ENCODE results near the gene GTPBP4. TPM values are rescaled to one million over a fixed set of nuclear protein-coding genes. Genes with fewer than 3 reads are reported as not detected.

The GTPBP4 gene
- total and polyA plus RNA-seq, 2 of the 8 experiments (the other 6 are each of a cell fraction or from before 2014, with no cell fraction given): 16.9 to 98.1 TPM

GRCh38 chr10:963186-963585 lies 25.0 kb upstream of the GTPBP4 start:
- Histone ChIP-seq H3K4ac (replicated peaks; ENCODE audit: insufficient read length, low read depth, low read length) (no peak overlapping the region), H3K14ac (ENCODE audit: insufficient read length) (no peak overlapping the region), H4K20me1 (replicated peaks in 1 of 2; ENCODE audit: control insufficient read depth in 1 of 2, insufficient read depth in 2 of 2, low read length in 2 of 2) (no peaks in the 10 kb centered on the region), H3K23ac (ENCODE audit: insufficient read length) (no peak overlapping the region), H3K79me1 (ENCODE audit: low read depth, low read length) (no peaks in the 10 kb centered on the region), H4K8ac (ENCODE audit: extremely low read depth, insufficient read depth, low read length) (no peak overlapping the region), H2BK20ac (ENCODE audit: low read length) (no peak overlapping the region), H3K36me3 (ENCODE audit: control insufficient read depth in 2 of 4, insufficient read depth in 4 of 4, low read length in 3 of 4) (no peaks in the 10 kb centered on the region), H2BK15ac (ENCODE audit: low read length) (no peak overlapping the region), H3K56ac (replicated peaks; ENCODE audit: insufficient read length, low read depth, low read length) (no peak overlapping the region), H2BK5ac (ENCODE audit: low read depth, low read length) (no peak overlapping the region), H3K9me3 (ENCODE audit: insufficient read depth in 2 of 2, low read depth in 1 of 2, low read length in 1 of 2) (peaks cover 0 to 2% of the 10 kb centered on the region in 2 experiments; a peak in 1 of 4 replicates), H2BK12ac (ENCODE audit: low read depth, low read length) (no peak overlapping the region), H3K79me2 (ENCODE audit: control insufficient read depth in 1 of 2, insufficient read depth in 2 of 2, low read length in 2 of 2) (no peaks in the 10 kb centered on the region), H3K27me3 (replicated peaks in 1 of 4; ENCODE audit: control insufficient read depth in 3 of 4, extremely low read depth in 1 of 4, insufficient read depth in 3 of 4, low read length in 3 of 4) (no peaks in the 10 kb centered on the region), H3K23me2 (ENCODE audit: low read depth, low read length) (no peaks in the 10 kb centered on the region; the same call in 1 of the 2 replicates), H3K4me3 (ENCODE audit: extremely low read depth in 1 of 4, insufficient read depth in 2 of 4, low read depth in 3 of 4, low read length in 4 of 4) (no peak overlapping the region), H3K4me1 (replicated peaks in 1 of 4; ENCODE audit: control insufficient read depth in 3 of 4, insufficient read depth in 4 of 4, low read length in 3 of 4) (no peaks in the 10 kb centered on the region; a peak in 1 of 7 replicates), H3K27ac (ENCODE audit: low read depth, low read length) (no peak overlapping the region), H2AK5ac (ENCODE audit: low read depth, low read length) (no peak overlapping the region), H4K5ac (ENCODE audit: insufficient read length, low read depth, low read length) (no peak overlapping the region), H3K18ac (ENCODE audit: extremely low read depth, low read length) (no peak overlapping the region), H3K9ac (replicated peaks in 1 of 4; ENCODE audit: extremely low read depth in 1 of 4, low read depth in 3 of 4, low read length in 3 of 4) (no peak overlapping the region), H2BK120ac (replicated peaks; ENCODE audit: low read depth, low read length) (no peak overlapping the region), H3K4me2 (ENCODE audit: insufficient read depth in 1 of 2, low read depth in 2 of 2, low read length in 2 of 2) (no peak overlapping the region), H4K91ac (replicated peaks; ENCODE audit: insufficient read length, low read length) (no peak overlapping the region), H2AFZ (ENCODE audit: low read length) (no peak overlapping the region)
- FAIRE-seq: no peak
- CTCF ChIA-PET (ENCODE audit: partially characterized antibody): interaction anchor here (1.0 kb wide), 1 partner anchor 25 kb away, joined by 4 read pairs; the partner anchor contains the start of gene GTPBP4
- POLR2A ChIA-PET (ENCODE audit: partially characterized antibody): interaction anchor here (1.8 kb wide), 1 partner anchor 25 kb away, joined by 4 read pairs; the partner anchor contains the start of gene GTPBP4
- WGBS, 2 experiments (ENCODE audit: extremely low coverage in 1 of 2, insufficient coverage in 1 of 2, insufficient read length in 1 of 2, insufficient replicate concordance in 2 of 2, low coverage in 1 of 2, low lambda C conversion rate in 2 of 2, missing lambda C conversion rate in 1 of 2): 93% methylated on average over 5 of the region's 5 CpGs; no CpG with 5 or more reads in 1 of the 2 experiments
- DNase-seq (ENCODE audit: low read depth in 1 of 2, low spot score in 2 of 2): no peak
- no peak for TF ChIP-seq MAX (IDR thresholded peaks at IDR 0.05)

All from H1 (cell line).